NCI-H2196 treated with DMSO at 0.1 percent for 48 hours (cell line): ENCODE results near the gene DIS3L2.
"Not testable (repeated sequence)": the region's sequence is repeated elsewhere in the genome, so short reads cannot be mapped to it uniquely, and the experiment has no call there.

ENCODE experiments used
- DNase-seq: peaks from one replicate; lab custom pipeline; 2025; ENCODE audit not compliant: unreplicated experiment; lab: John Stamatoyannopoulos, UW

The DIS3L2 gene

GRCh38 chr2:232291343-232291742, 329.8 kb downstream of the DIS3L2 start:
- DNase-seq, result no peak

DNA sequence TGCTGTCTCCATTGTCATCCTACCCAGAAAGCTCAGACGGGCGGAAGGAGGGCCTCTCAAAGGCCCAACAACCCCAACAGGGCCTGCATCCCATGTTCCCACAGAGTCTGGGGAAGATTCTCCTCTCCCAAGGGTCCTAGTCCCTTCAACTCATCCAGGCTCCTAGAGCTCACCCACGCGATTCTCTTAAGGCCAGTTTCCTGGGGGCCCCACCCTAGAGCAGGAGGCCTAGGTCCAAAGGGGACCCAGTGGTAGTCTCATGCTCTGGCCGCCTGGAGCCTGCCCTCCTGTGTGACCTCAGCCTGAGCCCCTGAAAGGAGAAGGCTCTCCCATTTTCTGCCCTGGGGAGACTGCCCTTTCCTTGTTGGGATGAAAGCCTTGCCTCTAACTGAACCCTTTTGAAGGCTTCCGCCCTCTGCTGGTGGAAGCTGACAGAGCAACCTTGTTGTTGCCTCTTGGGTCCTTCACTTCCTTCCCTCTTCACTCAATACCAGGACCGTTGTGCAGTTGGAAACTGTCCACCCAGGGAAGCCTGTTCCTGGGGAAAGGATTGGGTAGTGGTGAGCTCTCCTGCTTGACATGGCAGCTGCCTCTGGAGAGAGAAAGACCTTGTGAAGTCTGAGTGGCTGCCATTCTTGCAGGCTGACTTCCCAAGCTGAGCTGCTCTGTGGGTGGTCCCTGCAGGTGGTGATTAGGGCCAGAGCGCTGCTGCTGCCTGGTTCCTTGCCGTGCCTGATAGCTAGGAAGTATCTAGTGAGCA, 331.1 kb downstream of the DIS3L2 start:
- no peak for DNase-seq

- DNase-seq, result no peak
These were observed 331.7 kb downstream of the DIS3L2 start for GRCh38 chr2:232293191-232293590.

GRCh38 chr2:232295971-232296370, 334.5 kb downstream of the DIS3L2 start:
- no peak for DNase-seq

DNA sequence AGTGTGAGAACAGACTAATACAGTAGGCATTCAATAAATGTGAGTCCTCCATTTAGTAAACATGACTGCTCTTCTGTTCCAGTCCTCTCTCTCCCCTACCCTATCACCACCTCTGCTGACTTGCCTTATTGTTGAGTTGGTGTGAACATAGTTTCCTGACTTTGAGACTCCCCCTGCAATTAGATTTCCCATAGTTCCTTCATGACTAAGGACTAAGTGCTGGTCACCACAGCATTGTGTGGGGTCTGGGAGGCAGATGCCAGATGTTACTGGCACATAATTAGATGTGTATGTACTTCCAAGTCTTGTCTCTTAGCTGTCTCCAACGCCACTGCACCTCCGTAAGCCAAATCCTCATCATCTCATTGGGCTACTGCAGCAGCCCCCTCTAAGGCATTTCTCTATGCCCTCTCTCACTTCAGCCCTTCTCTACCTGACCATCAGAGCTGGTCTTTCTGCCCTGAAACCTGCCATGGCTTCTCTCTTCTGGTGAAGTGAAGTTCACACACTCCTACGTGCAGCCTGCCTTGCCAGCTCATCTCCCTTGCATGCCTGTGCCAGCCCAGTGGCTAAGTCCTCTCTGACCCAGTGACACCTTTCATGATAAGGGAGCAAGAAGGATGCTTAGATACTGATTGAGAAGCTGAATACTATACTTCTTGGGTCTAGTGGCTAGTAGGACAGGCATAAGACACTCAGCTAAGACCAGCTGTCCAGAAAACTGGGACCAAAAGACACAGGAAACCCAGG, 335.4 kb downstream of the DIS3L2 start:
- no peak for DNase-seq

GRCh38 chr2:232299084-232299483, 337.6 kb downstream of the DIS3L2 start:
- DNase-seq, result no peak

DNA sequence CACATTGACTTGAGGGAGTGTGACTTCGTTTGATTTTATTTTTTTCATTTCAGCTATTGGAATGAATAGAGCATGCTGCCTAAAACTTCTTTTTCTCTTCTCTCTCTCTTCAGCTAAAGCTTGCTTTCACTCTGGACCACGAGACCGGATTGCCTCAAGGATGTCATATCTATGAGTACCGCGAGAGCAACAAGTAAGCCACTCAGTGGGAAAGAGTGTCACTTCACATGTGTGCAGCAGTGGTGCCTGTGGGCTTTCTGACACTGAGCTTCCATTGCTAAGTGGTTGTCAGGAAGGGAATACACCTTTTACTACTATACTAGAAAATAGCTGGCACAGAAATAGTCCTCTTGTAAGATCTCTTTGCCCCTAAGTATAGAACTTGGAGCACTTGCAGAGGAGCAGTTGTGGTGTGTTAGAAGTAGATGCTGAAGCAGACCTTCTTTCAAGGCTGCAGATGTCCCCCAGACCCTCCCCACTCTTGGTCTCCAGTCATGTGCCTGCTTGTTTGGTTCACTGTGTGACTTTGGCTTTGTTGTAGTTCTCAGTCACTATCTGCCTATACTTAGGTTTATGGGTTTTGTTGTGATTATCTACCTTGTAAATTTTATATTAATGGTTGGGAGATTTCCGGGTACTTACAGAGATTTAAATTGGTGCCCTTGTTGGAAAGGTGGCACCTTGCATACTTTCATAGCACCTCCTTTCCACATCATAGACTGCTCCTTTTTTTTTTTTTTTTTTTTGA, 338.6 kb downstream of the DIS3L2 start:
- no peak for DNase-seq

- DNase-seq, result no peak
These were observed 339.4 kb downstream of the DIS3L2 start for GRCh38 chr2:232300894-232301387.

- DNase-seq, result no peak
These were observed 342.7 kb downstream of the DIS3L2 start for GRCh38 chr2:232304236-232304635.

DNA sequence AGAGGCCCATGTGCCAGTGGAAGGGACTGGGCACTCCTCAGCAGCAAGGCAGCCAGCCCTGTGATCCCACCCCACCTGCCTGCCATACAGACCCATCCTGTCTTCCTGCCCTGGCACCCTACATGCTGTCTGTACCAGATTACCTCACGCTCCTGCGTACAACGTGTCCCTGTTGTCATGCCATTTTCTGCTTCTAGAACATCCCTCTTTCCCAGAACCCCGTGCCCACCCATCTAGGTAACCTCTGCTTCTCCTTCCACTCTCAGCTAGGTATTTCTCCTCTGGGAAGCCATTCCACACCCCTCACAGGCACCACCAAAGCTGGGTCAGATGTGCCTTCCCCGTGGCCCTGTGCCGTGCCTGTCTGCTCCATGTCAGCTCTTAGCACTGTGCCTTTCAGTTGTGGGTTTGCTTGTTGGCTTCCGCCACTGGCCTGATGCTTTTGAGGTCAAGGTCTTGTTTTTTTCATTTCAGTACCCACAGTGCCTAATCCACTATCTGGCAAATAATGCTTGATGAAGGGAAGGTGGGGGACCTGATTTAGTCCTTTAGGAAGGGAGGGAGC, 345.3 kb downstream of the DIS3L2 start:
- no peak for DNase-seq

- no peak for DNase-seq
These were observed 346.3 kb downstream of the DIS3L2 start for GRCh38 chr2:232307854-232308253.

- DNase-seq, result no peak
These were observed 347.5 kb downstream of the DIS3L2 start for GRCh38 chr2:232308986-232309385.

- no peak for DNase-seq
These were observed 348.1 kb downstream of the DIS3L2 start for GRCh38 chr2:232309592-232309991.

- no peak for DNase-seq
These were observed 348.6 kb downstream of the DIS3L2 start for GRCh38 chr2:232310121-232310520.

DNA sequence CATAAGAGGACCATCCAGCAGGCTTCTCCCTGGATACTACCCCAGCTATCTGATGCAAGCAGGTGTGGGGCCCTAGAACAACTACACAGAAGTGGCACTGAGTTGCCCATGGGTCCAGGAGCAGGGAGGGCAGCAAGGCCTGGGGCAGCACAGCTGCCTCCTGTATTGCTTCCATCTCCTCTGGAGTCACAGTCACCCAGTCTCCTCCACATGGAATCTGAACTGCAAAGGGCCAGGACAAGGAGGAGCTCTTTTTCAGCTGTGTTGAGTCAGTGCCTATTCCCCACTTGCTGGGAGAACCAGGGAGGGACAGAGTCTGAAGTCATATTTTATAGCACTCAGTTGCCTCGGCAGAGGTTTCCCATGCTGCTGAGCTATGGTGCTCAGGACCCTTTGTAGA, 349.2 kb downstream of the DIS3L2 start:
- DNase-seq, result no peak

GRCh38 chr2:232313645-232314044, 352.1 kb downstream of the DIS3L2 start:
- DNase-seq, result not testable (repeated sequence)

GRCh38 chr2:232315049-232315922, 353.8 kb downstream of the DIS3L2 start:
- no peak for DNase-seq

DNA sequence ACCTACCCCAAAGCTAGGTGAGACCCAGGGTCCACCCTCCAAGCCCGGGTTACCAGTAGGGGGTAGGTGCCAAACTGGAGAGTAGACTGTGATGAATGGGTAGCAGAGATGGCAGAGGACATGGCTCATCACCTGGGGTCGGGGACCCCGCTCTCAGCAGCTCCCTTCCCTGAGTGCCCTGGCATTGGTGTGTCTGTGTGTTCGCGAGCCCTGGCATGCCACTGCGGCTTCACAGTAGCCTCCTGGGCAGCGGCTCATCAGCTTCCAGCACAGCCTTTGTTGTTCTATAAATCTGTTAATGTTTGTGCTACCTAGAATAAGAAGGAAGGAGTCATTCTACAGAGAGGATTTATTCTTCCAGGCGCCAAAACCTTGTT, 354.4 kb downstream of the DIS3L2 start:
- DNase-seq, result no peak

GRCh38 chr2:232316461-232317330, 355.2 kb downstream of the DIS3L2 start:
- no peak for DNase-seq
